ENCODE data around the gene MAGI2. TPM values are rescaled to one million over a fixed set of nuclear protein-coding genes. Genes with fewer than 3 reads are reported as not detected.
"Not testable (repeated sequence)": the region's sequence is repeated elsewhere in the genome, so short reads cannot be mapped to it uniquely, and the experiment has no call there.

The MAGI2 gene
- total RNA-seq, 1 donor from 2014 or later: 5.8 TPM

- Mint-ChIP-seq H3K36me3 (ENCODE audit: low read depth) (peaks cover 3% of the 10 kb centered on the region), H3K4me1 (ENCODE audit: low read depth) (peaks cover 9% of the 10 kb centered on the region), H3K4me3 (ENCODE audit: unreplicated experiment) (no peak overlapping the region), H3K9me3 (ENCODE audit: low read depth) (no peaks in the 10 kb centered on the region), H3K27me3 (ENCODE audit: low read depth) (no peaks in the 10 kb centered on the region), H3K27ac (ENCODE audit: unreplicated experiment) (no peak overlapping the region)
- TF ChIP-seq CTCF (IDR thresholded peaks at IDR 0.05): no peak
- no peak for DNase-seq (ENCODE audit: low spot score)
Observed at GRCh38 chr7:78323118-78323517, 1130.3 kb downstream of the MAGI2 start.

DNA sequence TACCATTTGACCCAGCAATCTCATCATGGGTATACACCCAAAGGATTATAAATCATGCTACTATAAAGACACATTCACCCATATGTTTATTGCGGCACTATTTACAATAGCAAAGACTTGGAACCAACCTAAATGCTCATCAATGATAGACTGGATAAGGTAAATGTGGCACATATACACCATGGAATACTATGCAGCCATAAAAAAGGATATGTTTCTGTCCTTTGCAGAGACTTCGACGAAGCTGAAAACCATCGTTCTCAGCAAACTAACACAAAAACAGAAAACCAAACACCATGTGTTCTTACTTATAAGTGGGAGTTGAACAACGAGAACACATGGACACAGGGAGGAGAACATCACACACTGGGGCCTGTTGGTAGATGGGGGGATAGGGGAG, 1131.2 kb downstream of the MAGI2 start:
- not testable (repeated sequence) for H3K27me3 Mint-ChIP-seq (ENCODE audit: low read depth); DNase-seq (ENCODE audit: low spot score); H3K27ac Mint-ChIP-seq (ENCODE audit: unreplicated experiment); H3K4me1 Mint-ChIP-seq (ENCODE audit: low read depth); H3K9me3 Mint-ChIP-seq (ENCODE audit: low read depth); H3K36me3 Mint-ChIP-seq (ENCODE audit: low read depth); H3K4me3 Mint-ChIP-seq (ENCODE audit: unreplicated experiment)

DNA sequence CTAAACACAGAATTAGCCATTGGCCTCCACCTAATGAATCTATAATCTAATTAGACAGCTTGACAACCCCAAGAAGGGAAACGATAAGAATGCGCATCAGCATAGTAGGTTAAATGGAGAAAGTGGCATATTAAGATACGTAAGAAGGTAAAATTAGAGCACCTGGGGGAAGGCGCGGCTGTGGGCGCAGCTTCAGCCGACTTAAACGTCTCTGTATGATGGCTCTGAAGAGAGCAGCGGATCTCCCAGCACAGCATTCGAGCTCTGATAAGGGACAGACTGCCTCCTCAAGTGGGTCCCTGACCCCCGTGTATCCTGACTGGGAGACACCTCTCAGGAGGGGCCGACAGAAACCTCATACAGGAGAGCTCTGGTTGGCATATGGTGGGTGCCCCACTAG, 1136.1 kb downstream of the MAGI2 start:
- Mint-ChIP-seq H3K36me3 (ENCODE audit: low read depth) (peaks cover 3% of the 10 kb centered on the region), H3K4me1 (ENCODE audit: low read depth) (no peaks in the 10 kb centered on the region), H3K27me3 (ENCODE audit: low read depth) (no peaks in the 10 kb centered on the region), H3K9me3 (ENCODE audit: low read depth) (no peaks in the 10 kb centered on the region), H3K4me3 (ENCODE audit: unreplicated experiment) (no peak overlapping the region), H3K27ac (ENCODE audit: unreplicated experiment) (no peak overlapping the region)
- no peak for DNase-seq (ENCODE audit: low spot score)
- no peak for TF ChIP-seq CTCF (IDR thresholded peaks at IDR 0.05)

- Mint-ChIP-seq H3K4me1 (ENCODE audit: low read depth) (peaks cover 2% of the 10 kb centered on the region), H3K27me3 (ENCODE audit: low read depth) (no peaks in the 10 kb centered on the region), H3K36me3 (ENCODE audit: low read depth) (peaks cover 3% of the 10 kb centered on the region), H3K27ac (ENCODE audit: unreplicated experiment) (no peak overlapping the region), H3K4me3 (ENCODE audit: unreplicated experiment) (no peak overlapping the region), H3K9me3 (ENCODE audit: low read depth) (no peaks in the 10 kb centered on the region)
- TF ChIP-seq CTCF (IDR thresholded peaks at IDR 0.05): no peak
- DNase-seq (ENCODE audit: low spot score): no peak
Observed at GRCh38 chr7:78316110-78316509, 1137.4 kb downstream of the MAGI2 start.

GRCh38 chr7:78315119-78315518, 1138.3 kb downstream of the MAGI2 start:
- H3K27me3 Mint-ChIP-seq (ENCODE audit: low read depth): no peaks in the 10 kb centered on the region
- no peak for DNase-seq (ENCODE audit: low spot score)
- H3K4me3 Mint-ChIP-seq (ENCODE audit: unreplicated experiment): no peak overlapping the region
- peaks cover 4% of the 10 kb centered on the region for H3K4me1 Mint-ChIP-seq (ENCODE audit: low read depth)
- no peak overlapping the region for H3K27ac Mint-ChIP-seq (ENCODE audit: unreplicated experiment)
- no peaks in the 10 kb centered on the region for H3K9me3 Mint-ChIP-seq (ENCODE audit: low read depth)
- TF ChIP-seq CTCF (IDR thresholded peaks at IDR 0.05): no peak
- H3K36me3 Mint-ChIP-seq (ENCODE audit: low read depth): no peaks in the 10 kb centered on the region

GRCh38 chr7:78311181-78311580, 1142.3 kb downstream of the MAGI2 start:
- TF ChIP-seq CTCF (IDR thresholded peaks at IDR 0.05): no peak
- no peak for DNase-seq (ENCODE audit: low spot score)
- H3K36me3 Mint-ChIP-seq (ENCODE audit: low read depth): no peaks in the 10 kb centered on the region
- H3K9me3 Mint-ChIP-seq (ENCODE audit: low read depth): no peaks in the 10 kb centered on the region
- H3K4me1 Mint-ChIP-seq (ENCODE audit: low read depth): peaks cover 4% of the 10 kb centered on the region
- no peak overlapping the region for H3K27ac Mint-ChIP-seq (ENCODE audit: unreplicated experiment)
- H3K4me3 Mint-ChIP-seq (ENCODE audit: unreplicated experiment): no peak overlapping the region
- H3K27me3 Mint-ChIP-seq (ENCODE audit: low read depth): no peaks in the 10 kb centered on the region

Measured in chondrocyte (in vitro differentiated cells).